K562 (cell line): ENCODE results near the gene GPER1. TPM values are rescaled to one million over a fixed set of nuclear protein-coding genes. Genes with fewer than 3 reads are reported as not detected.

Experiments used
- ATAC-seq: fragments of 200-7000 bp; cut with Tn5 transposase; 3 replicates; pipeline ENCODE4 v1.9.1; 2020; ENCODE audit warnings: moderate library complexity
- BruUV-seq: library from RNA; stranded (reverse); fragments of 400-500 nt; replicated peaks from 2 replicates; lab custom pipeline; 2021; lab: Mats Ljungman, UMichigan
- CTCF ChIA-PET: fragments of 300-600 bp; formaldehyde crosslinking; extraction: SDS; loops from one replicate; lab custom pipeline; 2021; ENCODE audit warnings: low intra/inter-chr PET ratio; lab: Yijun Ruan, JAX
- POLR2A ChIA-PET: fragments of 300-600, 350-650 bp; sonication (Branson Sonifier 250); formaldehyde crosslinking; extraction: SDS; loops from one replicate; lab custom pipeline; 2021; ENCODE audit warnings: antibody characterized with exemption, inconsistent platforms; lab: Yijun Ruan, JAX
- DNase-seq, 4 experiments: peaks; one replicate each; pipeline versions ENCODE4 v3.0.0 to v3.0.0-alpha.2; 2011 to 2018; ENCODE audit warnings: low spot score in 3 of 4, mixed read lengths in 3 of 4; ENCODE audit errors: extremely low read depth in 1 of 4
- FAIRE-seq: peaks from 2 replicates; lab custom pipeline; 2011; peaks lifted over from hg19 to GRCh38; lab: Jason Lieb, UNC
- H2AFZ ChIP-seq: 2 replicates; pipeline ENCODE4 v1.6.0; 2011; ENCODE audit warnings: low read depth, low read length, control low read depth, inconsistent platforms
- H3K27ac ChIP-seq: fragments of 200-600 bp; 3 replicates; pipeline ENCODE4 v1.8.0; 2011; ENCODE audit warnings: low read depth, mild to moderate bottlenecking, control low read depth, inconsistent platforms, low read length, moderate library complexity, mixed read lengths; ENCODE audit errors: extremely low read depth
- H3K27me3 ChIP-seq, 2 experiments: fragments of 300-600 bp in 1 of 2; 2 replicates in 1 of 2; 3 replicates in 1 of 2; pipeline versions ENCODE4 v1.6.0 to v1.8.0; 2011; ENCODE audit warnings: inconsistent platforms in 2 of 2, low read length in 2 of 2, mild to moderate bottlenecking in 1 of 2, mixed read lengths in 1 of 2, moderate library complexity in 1 of 2; ENCODE audit not compliant: control insufficient read depth in 2 of 2, insufficient read depth in 2 of 2
- H3K36me3 ChIP-seq: fragments of 300-600 bp; 3 replicates; pipeline ENCODE4 v1.8.0; 2011; ENCODE audit warnings: mild to moderate bottlenecking, low read length, inconsistent platforms; ENCODE audit not compliant: control insufficient read depth, insufficient read depth
- H3K4me1 ChIP-seq, 2 experiments: fragments of 200-600 bp in 1 of 2; replicated peaks in 1 of 2; 2 replicates in 1 of 2; 3 replicates in 1 of 2; pipeline versions ENCODE4 v1.5.1 to v1.8.0; 2011; ENCODE audit warnings: inconsistent platforms in 2 of 2, low read length in 2 of 2, mild to moderate bottlenecking in 1 of 2, mixed read lengths in 1 of 2, moderate library complexity in 1 of 2; ENCODE audit not compliant: control insufficient read depth in 2 of 2, insufficient read depth in 2 of 2
- H3K4me2 ChIP-seq: 2 replicates; pipeline ENCODE4 v1.6.1; 2011; ENCODE audit warnings: low read length, control low read depth, inconsistent platforms, mixed read lengths; ENCODE audit not compliant: insufficient read depth
- H3K4me3 ChIP-seq: fragments of 200-600 bp; sonication (generic), shearing (Covaris generic); 2 replicates; pipeline ENCODE4 v1.5.1; 2016; ENCODE audit warnings: control low read depth, inconsistent platforms
- H3K79me2 ChIP-seq: fragments of 200-600 bp; 3 replicates; pipeline ENCODE4 v1.8.0; 2011; ENCODE audit warnings: low read length, inconsistent platforms; ENCODE audit not compliant: control insufficient read depth, insufficient read depth
- H3K9ac ChIP-seq, 2 experiments: 2 replicates each; pipeline versions ENCODE4 v1.6.0 to v1.6.1; 2011; ENCODE audit warnings: low read depth in 2 of 2, low read length in 2 of 2, control low read depth in 1 of 2, inconsistent platforms in 1 of 2, mild to moderate bottlenecking in 1 of 2, mixed read lengths in 1 of 2; ENCODE audit not compliant: insufficient read depth in 1 of 2
- H3K9me1 ChIP-seq: one replicate; pipeline ENCODE4 v1.6.0; 2011; ENCODE audit warnings: inconsistent platforms, mild to moderate bottlenecking, low read length, moderate library complexity; ENCODE audit not compliant: control insufficient read depth, insufficient read depth
- H3K9me3 ChIP-seq: replicated peaks from 2 replicates; pipeline ENCODE4 v1.5.1; 2011; ENCODE audit warnings: low read depth, low read length, inconsistent platforms; ENCODE audit not compliant: control insufficient read depth, insufficient read depth
- H4K20me1 ChIP-seq: replicated peaks from 2 replicates; pipeline ENCODE4 v1.6.1; 2011; ENCODE audit warnings: low read length, inconsistent platforms, mixed read lengths; ENCODE audit not compliant: control insufficient read depth, insufficient read depth
- TBL1XR1 ChIP-seq, 2 experiments: IDR thresholded peaks; 2 replicates each; pipeline ENCODE4 v1.6.1; 2012; ENCODE audit warnings: improper control_type of control experiment in 2 of 2, low read length in 2 of 2, mild to moderate bottlenecking in 1 of 2
- ZNF263 ChIP-seq: sonication (generic); formaldehyde crosslinking; IDR thresholded peaks from 2 replicates; pipeline ENCODE4 v1.8.0; 2022; ENCODE audit warnings: mild to moderate bottlenecking, missing genetic modification reagents, borderline replicate concordance
- ZNF76 ChIP-seq: fragments of 250-450 bp; sonication (Bioruptor Pico); IDR thresholded peaks from 2 replicates; pipeline ENCODE4 v1.4.0; 2020; ENCODE audit warnings: mild to moderate bottlenecking, moderate library complexity, borderline replicate concordance
- WGBS: fragments of 100-300 bp; shearing (Covaris generic); methylation state at CpG from one replicate; pipeline ENCODE4 v1.1.6; 2016; ENCODE audit warnings: low coverage, mixed read lengths; ENCODE audit not compliant: insufficient coverage; ENCODE audit errors: missing lambda C conversion rate; 5-methylcytosine and 5-hydroxymethylcytosine counted together
- in situ Hi-C: fragments of 300-500 bp; cut with MboI; formaldehyde crosslinking; loops from 4 replicates; pipeline ENCODE4 v1.15.0; 2018; ENCODE audit warnings: inconsistent platforms, mixed read lengths
- intact Hi-C: fragments of 100-400 bp; cut with micrococcal nuclease; formaldehyde crosslinking; loops from 2 replicates; pipeline ENCODE4 v1.14.2; 2022
- polyA plus RNA-seq, 8 experiments: library from polyadenylated mRNA; depleted of rRNA in 4 of 8; stranded (reverse) in 5 of 8; unstranded in 3 of 8; fragments of >200 nt; fragmentation: Nextera tagmentation in 2 of 8; fragmentation: Illumina TruSeq in 1 of 8; extraction: Ambion mirVana in 2 of 8; extraction: Trizol in 1 of 8; gene quantifications; 2 replicates each; pipeline versions ENCODE4 v1.2.1 to v1.2.3, GENCODE V29; 2011 to 2014; ENCODE audit warnings: inconsistent platforms in 1 of 8, missing spikeins in 1 of 8
- total RNA-seq, 7 experiments: library from RNA; depleted of rRNA in 6 of 7; stranded (reverse); fragments of >200 nt in 6 of 7; fragmentation: Illumina TruSeq in 2 of 7; extraction: Trizol in 2 of 7; gene quantifications; 2 replicates each; pipeline versions ENCODE4 v1.2.1 to v1.2.3, GENCODE V29; 2011 to 2021; ENCODE audit warnings: low replicate concordance in 1 of 7
- TF ChIP-seq, protein P1 (sequence below), 3 experiments: fragments of 200-800 bp in 1 of 3; sonication (Bioruptor generic) in 1 of 3; sonication (generic) in 1 of 3; formaldehyde crosslinking in 1 of 3; IDR thresholded peaks; 2 replicates each; pipeline versions ENCODE4 v1.6.1 to v1.8.0; 2016 to 2022; ENCODE audit warnings: mild to moderate bottlenecking in 2 of 3, missing compliant biosample characterization in 2 of 3, missing genetic modification characterization in 2 of 3, missing genetic modification reagents in 1 of 3
- TF ChIP-seq, protein P2 (sequence below): sonication (generic); formaldehyde crosslinking; IDR thresholded peaks from 2 replicates; pipeline ENCODE4 v1.8.0; 2022; ENCODE audit warnings: missing genetic modification reagents, mild to moderate bottlenecking, borderline replicate concordance
- TF ChIP-seq, protein P3 (sequence below), 3 experiments: fragments of 200-800 bp in 1 of 3; fragments of 250-450 bp in 1 of 3; fragments of 450-650 bp in 1 of 3; sonication (Bioruptor Pico) in 1 of 3; sonication (Bioruptor generic) in 1 of 3; formaldehyde crosslinking in 1 of 3; IDR thresholded peaks; 2 replicates each; pipeline versions ENCODE4 v1.6.1 to v1.8.0; 2016 to 2022; ENCODE audit warnings: mild to moderate bottlenecking in 2 of 3, missing genetic modification characterization in 2 of 3, missing compliant biosample characterization in 1 of 3, moderate library complexity in 1 of 3
- TF ChIP-seq, protein P4 (sequence below): sonication (generic); formaldehyde crosslinking; IDR thresholded peaks from 2 replicates; pipeline ENCODE4 v1.8.0; 2022; ENCODE audit warnings: mild to moderate bottlenecking, missing genetic modification reagents

The GPER1 gene
- total and polyA plus RNA-seq, 9 of the 15 experiments (the other 6 are each of a cell fraction or from before 2014, with no cell fraction given), result 0.04 to 0.09 (median 0.08) TPM; not detected in 6

DNA sequence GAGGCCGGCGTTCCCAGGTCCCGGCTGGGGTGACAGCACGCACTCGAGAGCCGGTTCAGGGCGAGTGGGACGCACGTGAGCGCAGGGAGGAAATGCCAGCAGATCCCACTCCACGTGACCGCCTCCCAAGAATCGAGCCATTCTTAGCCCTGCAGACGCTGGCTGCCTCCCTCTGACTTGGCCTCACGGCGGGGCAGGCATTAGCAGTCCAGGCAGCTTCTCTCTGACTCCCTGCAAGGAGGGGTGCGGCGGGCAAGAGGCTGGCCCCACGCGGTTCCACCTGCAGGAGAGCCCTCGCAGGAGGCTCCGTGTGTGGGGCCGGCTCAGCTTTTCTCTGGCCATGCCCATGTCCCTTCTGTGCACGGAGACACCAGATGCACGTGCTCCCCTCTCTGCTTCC is 33.5 kb upstream of the GPER1 start:
- intact Hi-C loops, result no loop called here
- H3K4me2 ChIP-seq, result peak overlapping the region; percentile 73
- TF ChIP-seq ZNF76 (CRISPR knock-in tag) (no peak), TBL1XR1 (IDR thresholded peaks at IDR 0.05; ENCODE audit: low read length in 2 of 2) (0 out of 4 replicates have a peak, but pooled peaks of 1 of the 2 experiments have one; percentile 11), ZNF263 (CRISPR knock-in tag) (peak; percentile 1; the same call in 1 of the 2 replicates)
- TF ChIP-seq, protein P1, sequence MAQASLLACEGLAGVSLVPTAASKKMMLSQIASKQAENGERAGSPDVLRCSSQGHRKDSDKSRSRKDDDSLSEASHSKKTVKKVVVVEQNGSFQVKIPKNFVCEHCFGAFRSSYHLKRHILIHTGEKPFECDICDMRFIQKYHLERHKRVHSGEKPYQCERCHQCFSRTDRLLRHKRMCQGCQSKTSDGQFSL (CRISPR knock-in tag; IDR thresholded peaks at IDR 0.05), result no peak
- TF ChIP-seq, protein P1 (tag; IDR thresholded peaks at IDR 0.05), result 0 out of 4 replicates have a peak, but pooled peaks of 1 of the 2 experiments have one; percentile 20
- TF ChIP-seq, protein P2, sequence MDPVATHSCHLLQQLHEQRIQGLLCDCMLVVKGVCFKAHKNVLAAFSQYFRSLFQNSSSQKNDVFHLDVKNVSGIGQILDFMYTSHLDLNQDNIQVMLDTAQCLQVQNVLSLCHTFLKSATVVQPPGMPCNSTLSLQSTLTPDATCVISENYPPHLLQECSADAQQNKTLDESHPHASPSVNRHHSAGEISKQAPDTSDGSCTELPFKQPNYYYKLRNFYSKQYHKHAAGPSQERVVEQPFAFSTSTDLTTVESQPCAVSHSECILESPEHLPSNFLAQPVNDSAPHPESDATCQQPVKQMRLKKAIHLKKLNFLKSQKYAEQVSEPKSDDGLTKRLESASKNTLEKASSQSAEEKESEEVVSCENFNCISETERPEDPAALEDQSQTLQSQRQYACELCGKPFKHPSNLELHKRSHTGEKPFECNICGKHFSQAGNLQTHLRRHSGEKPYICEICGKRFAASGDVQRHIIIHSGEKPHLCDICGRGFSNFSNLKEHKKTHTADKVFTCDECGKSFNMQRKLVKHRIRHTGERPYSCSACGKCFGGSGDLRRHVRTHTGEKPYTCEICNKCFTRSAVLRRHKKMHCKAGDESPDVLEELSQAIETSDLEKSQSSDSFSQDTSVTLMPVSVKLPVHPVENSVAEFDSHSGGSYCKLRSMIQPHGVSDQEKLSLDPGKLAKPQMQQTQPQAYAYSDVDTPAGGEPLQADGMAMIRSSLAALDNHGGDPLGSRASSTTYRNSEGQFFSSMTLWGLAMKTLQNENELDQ (CRISPR knock-in tag), result no peak
- TF ChIP-seq, protein P3, sequence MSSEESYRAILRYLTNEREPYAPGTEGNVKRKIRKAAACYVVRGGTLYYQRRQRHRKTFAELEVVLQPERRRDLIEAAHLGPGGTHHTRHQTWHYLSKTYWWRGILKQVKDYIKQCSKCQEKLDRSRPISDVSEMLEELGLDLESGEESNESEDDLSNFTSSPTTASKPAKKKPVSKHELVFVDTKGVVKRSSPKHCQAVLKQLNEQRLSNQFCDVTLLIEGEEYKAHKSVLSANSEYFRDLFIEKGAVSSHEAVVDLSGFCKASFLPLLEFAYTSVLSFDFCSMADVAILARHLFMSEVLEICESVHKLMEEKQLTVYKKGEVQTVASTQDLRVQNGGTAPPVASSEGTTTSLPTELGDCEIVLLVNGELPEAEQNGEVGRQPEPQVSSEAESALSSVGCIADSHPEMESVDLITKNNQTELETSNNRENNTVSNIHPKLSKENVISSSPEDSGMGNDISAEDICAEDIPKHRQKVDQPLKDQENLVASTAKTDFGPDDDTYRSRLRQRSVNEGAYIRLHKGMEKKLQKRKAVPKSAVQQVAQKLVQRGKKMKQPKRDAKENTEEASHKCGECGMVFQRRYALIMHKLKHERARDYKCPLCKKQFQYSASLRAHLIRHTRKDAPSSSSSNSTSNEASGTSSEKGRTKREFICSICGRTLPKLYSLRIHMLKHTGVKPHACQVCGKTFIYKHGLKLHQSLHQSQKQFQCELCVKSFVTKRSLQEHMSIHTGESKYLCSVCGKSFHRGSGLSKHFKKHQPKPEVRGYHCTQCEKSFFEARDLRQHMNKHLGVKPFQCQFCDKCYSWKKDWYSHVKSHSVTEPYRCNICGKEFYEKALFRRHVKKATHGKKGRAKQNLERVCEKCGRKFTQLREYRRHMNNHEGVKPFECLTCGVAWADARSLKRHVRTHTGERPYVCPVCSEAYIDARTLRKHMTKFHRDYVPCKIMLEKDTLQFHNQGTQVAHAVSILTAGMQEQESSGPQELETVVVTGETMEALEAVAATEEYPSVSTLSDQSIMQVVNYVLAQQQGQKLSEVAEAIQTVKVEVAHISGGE (CRISPR knock-in tag; IDR thresholded peaks at IDR 0.05), result 0 out of 6 replicates have a peak, but pooled peaks of 1 of the 3 experiments have one; percentile 23
- TF ChIP-seq, protein P4, sequence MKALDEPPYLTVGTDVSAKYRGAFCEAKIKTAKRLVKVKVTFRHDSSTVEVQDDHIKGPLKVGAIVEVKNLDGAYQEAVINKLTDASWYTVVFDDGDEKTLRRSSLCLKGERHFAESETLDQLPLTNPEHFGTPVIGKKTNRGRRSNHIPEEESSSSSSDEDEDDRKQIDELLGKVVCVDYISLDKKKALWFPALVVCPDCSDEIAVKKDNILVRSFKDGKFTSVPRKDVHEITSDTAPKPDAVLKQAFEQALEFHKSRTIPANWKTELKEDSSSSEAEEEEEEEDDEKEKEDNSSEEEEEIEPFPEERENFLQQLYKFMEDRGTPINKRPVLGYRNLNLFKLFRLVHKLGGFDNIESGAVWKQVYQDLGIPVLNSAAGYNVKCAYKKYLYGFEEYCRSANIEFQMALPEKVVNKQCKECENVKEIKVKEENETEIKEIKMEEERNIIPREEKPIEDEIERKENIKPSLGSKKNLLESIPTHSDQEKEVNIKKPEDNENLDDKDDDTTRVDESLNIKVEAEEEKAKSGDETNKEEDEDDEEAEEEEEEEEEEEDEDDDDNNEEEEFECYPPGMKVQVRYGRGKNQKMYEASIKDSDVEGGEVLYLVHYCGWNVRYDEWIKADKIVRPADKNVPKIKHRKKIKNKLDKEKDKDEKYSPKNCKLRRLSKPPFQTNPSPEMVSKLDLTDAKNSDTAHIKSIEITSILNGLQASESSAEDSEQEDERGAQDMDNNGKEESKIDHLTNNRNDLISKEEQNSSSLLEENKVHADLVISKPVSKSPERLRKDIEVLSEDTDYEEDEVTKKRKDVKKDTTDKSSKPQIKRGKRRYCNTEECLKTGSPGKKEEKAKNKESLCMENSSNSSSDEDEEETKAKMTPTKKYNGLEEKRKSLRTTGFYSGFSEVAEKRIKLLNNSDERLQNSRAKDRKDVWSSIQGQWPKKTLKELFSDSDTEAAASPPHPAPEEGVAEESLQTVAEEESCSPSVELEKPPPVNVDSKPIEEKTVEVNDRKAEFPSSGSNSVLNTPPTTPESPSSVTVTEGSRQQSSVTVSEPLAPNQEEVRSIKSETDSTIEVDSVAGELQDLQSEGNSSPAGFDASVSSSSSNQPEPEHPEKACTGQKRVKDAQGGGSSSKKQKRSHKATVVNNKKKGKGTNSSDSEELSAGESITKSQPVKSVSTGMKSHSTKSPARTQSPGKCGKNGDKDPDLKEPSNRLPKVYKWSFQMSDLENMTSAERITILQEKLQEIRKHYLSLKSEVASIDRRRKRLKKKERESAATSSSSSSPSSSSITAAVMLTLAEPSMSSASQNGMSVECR (CRISPR knock-in tag), result 0 out of 2 replicates have a peak, but pooled peaks have one; percentile 13
- TF ChIP-seq, all 486 proteins: peak for 5
- no peak for FAIRE-seq
- H3K9me3 ChIP-seq, result no peaks in the 10 kb centered on the region
- H4K20me1 ChIP-seq, result no peaks in the 10 kb centered on the region
- peaks cover 6% of the 10 kb centered on the region; the same call in 1 of the 3 replicates for H3K36me3 ChIP-seq
- WGBS, result 75% methylated on average over 21 of the region's 25 CpGs
- H3K9me1 ChIP-seq, result no peaks in the 10 kb centered on the region
- in situ Hi-C loops, result no loop called here
- peak overlapping the region; percentile 83 for H2AFZ ChIP-seq
- no peak for ATAC-seq
- CTCF ChIA-PET, result interaction anchor here (0.6 kb wide), 1 partner anchor 689 kb away, joined by 3 read pairs; no protein-coding TSS in a partner anchor
- H3K79me2 ChIP-seq, result peaks cover 10% of the 10 kb centered on the region; the same call in 1 of the 3 replicates
- peak overlapping the region; percentile 45 to 90; a peak in 3 of 4 replicates for H3K9ac ChIP-seq
- H3K4me1 ChIP-seq, result peaks cover 25 to 90% of the 10 kb centered on the region in 2 experiments
- DNase-seq, result no peak
- no peaks in the 10 kb centered on the region for H3K27me3 ChIP-seq
- no TSS peak for BruUV-seq
- no peak overlapping the region for H3K4me3 ChIP-seq
- POLR2A ChIA-PET, result interaction anchor here (0.6 to 1.8 kb wide), 4 partner anchors 8 to 101 kb away, joined by 3 to 6 read pairs (median 4); partner anchors contain the start of gene GPR146
- peak overlapping the region; percentile 63; the same call in 2 of the 3 replicates for H3K27ac ChIP-seq
